HL-60/S4 treated with retinoic acid at 250 ng/mL for 4 days and 3 days (cell line): ENCODE results near the gene RPS5.
"Not testable (repeated sequence)": the region's sequence is repeated elsewhere in the genome, so short reads cannot be mapped to it uniquely, and the experiment has no call there.

Source experiments
- in situ Hi-C: fragments of 300-500 bp; cut with MboI; formaldehyde crosslinking; loops from 2 replicates; pipeline ENCODE4 v1.7.0; 2022; ENCODE audit warnings: low sequenced_read_pairs

The RPS5 gene

GRCh38 chr19:58400916-58401839 lies 14.1 kb downstream of the RPS5 start:
- in situ Hi-C loops: no loop called here

- in situ Hi-C loops: no loop called here
Measured at GRCh38 chr19:58401840-58402421, 14.9 kb downstream of the RPS5 start.

- in situ Hi-C loops: not testable (repeated sequence)
Measured at GRCh38 chr19:58403920-58404478, 16.9 kb downstream of the RPS5 start.

- in situ Hi-C loops: no loop called here
Measured at GRCh38 chr19:58406818-58407657, 20.0 kb downstream of the RPS5 start.

- in situ Hi-C loops: no loop called here
Measured at GRCh38 chr19:58407658-58408151, 20.6 kb downstream of the RPS5 start.

GRCh38 chr19:58408152-58409009 lies 21.3 kb downstream of the RPS5 start, which contains the start of gene ZNF584:
TSS of gene ZNF584 (plus strand) at chr19:58408649. CDS start at chr19:58409148, 499 bp downstream.
- in situ Hi-C loops: no loop called here

GRCh38 chr19:58409010-58409790 lies 22.1 kb downstream of the RPS5 start:
- in situ Hi-C loops: no loop called here

- in situ Hi-C loops: no loop called here
Measured at GRCh38 chr19:58416604-58417003, 29.5 kb downstream of the RPS5 start.

- in situ Hi-C loops: no loop called here
Measured at GRCh38 chr19:58417071-58417470, 30.0 kb downstream of the RPS5 start.

- in situ Hi-C loops: no loop called here
Measured at GRCh38 chr19:58428617-58429016, 41.5 kb downstream of the RPS5 start.

- in situ Hi-C loops: no loop called here
Measured at GRCh38 chr19:58429745-58430144, 42.7 kb downstream of the RPS5 start.

GRCh38 chr19:58434217-58434616 lies 47.1 kb downstream of the RPS5 start:
- in situ Hi-C loops: no loop called here

GRCh38 chr19:58439576-58440554 lies 52.8 kb downstream of the RPS5 start, which contains the start of gene ZNF132:
TSS of gene ZNF132 (minus strand) at chr19:58440153. CDS start at chr19:58439821, 332 bp downstream.
- in situ Hi-C loops: no loop called here

GRCh38 chr19:58440556-58440955 lies 53.5 kb downstream of the RPS5 start:
- in situ Hi-C loops: no loop called here

GRCh38 chr19:58442986-58443385 lies 55.9 kb downstream of the RPS5 start:
- in situ Hi-C loops: not testable (repeated sequence)
